ENCODE measurements around the gene ADAMTS18. TPM values are rescaled to one million over a fixed set of nuclear protein-coding genes. Genes with fewer than 3 reads are reported as not detected.
"Not testable (repeated sequence)": the region's sequence is repeated elsewhere in the genome, so short reads cannot be mapped to it uniquely, and the experiment has no call there.

The ADAMTS18 gene, protein sequence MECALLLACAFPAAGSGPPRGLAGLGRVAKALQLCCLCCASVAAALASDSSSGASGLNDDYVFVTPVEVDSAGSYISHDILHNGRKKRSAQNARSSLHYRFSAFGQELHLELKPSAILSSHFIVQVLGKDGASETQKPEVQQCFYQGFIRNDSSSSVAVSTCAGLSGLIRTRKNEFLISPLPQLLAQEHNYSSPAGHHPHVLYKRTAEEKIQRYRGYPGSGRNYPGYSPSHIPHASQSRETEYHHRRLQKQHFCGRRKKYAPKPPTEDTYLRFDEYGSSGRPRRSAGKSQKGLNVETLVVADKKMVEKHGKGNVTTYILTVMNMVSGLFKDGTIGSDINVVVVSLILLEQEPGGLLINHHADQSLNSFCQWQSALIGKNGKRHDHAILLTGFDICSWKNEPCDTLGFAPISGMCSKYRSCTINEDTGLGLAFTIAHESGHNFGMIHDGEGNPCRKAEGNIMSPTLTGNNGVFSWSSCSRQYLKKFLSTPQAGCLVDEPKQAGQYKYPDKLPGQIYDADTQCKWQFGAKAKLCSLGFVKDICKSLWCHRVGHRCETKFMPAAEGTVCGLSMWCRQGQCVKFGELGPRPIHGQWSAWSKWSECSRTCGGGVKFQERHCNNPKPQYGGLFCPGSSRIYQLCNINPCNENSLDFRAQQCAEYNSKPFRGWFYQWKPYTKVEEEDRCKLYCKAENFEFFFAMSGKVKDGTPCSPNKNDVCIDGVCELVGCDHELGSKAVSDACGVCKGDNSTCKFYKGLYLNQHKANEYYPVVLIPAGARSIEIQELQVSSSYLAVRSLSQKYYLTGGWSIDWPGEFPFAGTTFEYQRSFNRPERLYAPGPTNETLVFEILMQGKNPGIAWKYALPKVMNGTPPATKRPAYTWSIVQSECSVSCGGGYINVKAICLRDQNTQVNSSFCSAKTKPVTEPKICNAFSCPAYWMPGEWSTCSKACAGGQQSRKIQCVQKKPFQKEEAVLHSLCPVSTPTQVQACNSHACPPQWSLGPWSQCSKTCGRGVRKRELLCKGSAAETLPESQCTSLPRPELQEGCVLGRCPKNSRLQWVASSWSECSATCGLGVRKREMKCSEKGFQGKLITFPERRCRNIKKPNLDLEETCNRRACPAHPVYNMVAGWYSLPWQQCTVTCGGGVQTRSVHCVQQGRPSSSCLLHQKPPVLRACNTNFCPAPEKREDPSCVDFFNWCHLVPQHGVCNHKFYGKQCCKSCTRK (N-terminal part only)
- not detected for total RNA-seq

DNA sequence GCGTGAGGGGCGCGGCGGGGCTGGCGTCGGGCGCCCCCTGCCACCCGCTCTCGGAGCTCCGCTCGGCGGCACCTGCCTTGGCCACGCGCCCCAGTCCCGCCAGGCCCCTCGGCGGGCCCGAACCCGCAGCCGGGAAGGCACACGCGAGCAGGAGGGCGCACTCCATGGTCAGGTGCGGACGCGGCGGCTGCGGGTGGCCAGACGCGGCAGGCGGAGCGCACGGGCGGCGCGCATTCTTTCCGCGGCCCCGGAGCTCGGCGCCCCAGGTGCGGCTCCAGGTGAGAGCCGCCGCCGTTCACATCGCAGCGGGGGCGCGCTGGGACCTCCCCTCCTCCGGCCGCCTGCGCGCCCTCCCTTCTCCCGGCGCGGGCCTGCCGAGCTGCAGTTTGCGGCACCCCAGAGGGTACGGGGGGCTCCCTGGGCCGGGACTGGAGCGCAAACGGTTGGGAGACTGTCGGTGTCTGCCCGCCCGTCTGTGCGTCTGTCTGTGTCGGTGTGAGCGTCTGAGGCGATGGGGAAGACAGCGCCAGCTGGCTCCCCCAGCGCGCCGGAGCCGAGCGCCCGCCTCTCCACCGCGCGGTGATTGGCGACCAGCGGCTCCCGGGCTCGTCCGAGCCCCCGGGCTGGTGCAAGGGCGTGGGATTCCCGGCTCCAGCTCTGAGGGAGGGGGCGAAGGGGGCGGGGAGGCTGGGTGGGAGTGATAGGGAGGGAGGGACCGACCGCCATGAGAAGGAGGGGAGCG, at the start of gene ADAMTS18:
Gene ADAMTS18 (minus strand): TSS at position 505 of the 742 bp plus-strand sequence. CDS start 339 bp downstream, at position 166.
- no peak within 1 kb of the TSS for H3K27ac Mint-ChIP-seq
- DNase-seq = no peak
- H3K4me1 Mint-ChIP-seq (ENCODE audit: low read depth) = no peaks in the 10 kb centered on the region
- H3K36me3 Mint-ChIP-seq = no peaks in the 10 kb centered on the region
- intact Hi-C loops (cut with micrococcal nuclease) = no loop called here
- no peak within 1 kb of the TSS for H3K4me3 Mint-ChIP-seq
- H3K9me3 Mint-ChIP-seq = no peaks in the 10 kb centered on the region
- CTCF ChIA-PET = no interaction called here
- H3K27me3 Mint-ChIP-seq = peaks cover 31% of the 10 kb centered on the region
- POLR2A ChIA-PET = no interaction called here

DNA sequence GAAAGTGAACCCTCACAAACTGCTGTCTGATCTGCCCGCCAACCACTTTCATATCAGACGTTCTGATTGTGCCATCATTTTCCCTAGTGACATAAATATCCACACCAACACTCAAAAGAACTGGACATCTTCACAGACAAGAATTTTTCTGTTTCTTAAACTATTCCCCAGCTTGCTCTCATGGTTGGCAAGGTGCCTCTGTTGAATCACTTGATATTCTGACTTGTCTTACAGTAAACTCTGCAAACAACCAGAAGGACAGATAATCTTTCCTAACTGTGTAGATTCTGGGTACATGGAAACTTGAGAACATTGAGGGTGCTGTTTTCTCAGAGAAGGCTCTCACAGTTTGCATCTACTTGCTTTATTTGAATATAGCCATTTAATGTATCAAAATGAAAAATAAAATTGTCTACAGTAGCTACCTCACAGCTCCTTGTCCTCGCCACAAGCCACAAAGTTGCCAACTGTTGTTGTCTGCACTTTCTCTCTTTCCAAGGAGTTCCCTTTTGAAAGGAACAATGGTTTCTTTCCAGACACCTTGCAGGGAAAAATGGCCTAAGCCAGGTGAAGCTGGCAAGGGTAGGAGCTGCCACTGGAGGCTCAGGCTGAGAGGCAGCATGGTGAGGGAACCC, 46.0 kb upstream of the ADAMTS18 start:
- no peak overlapping the region for H3K4me3 Mint-ChIP-seq
- no peaks in the 10 kb centered on the region for H3K9me3 Mint-ChIP-seq
- no peak for DNase-seq
- H3K36me3 Mint-ChIP-seq = no peaks in the 10 kb centered on the region
- peaks cover 1% of the 10 kb centered on the region for H3K27me3 Mint-ChIP-seq
- no peak overlapping the region for H3K27ac Mint-ChIP-seq
- no peaks in the 10 kb centered on the region for H3K4me1 Mint-ChIP-seq (ENCODE audit: low read depth)
- CTCF ChIA-PET = no interaction called here
- POLR2A ChIA-PET = no interaction called here
- intact Hi-C loops (cut with micrococcal nuclease) = no loop called here

DNA sequence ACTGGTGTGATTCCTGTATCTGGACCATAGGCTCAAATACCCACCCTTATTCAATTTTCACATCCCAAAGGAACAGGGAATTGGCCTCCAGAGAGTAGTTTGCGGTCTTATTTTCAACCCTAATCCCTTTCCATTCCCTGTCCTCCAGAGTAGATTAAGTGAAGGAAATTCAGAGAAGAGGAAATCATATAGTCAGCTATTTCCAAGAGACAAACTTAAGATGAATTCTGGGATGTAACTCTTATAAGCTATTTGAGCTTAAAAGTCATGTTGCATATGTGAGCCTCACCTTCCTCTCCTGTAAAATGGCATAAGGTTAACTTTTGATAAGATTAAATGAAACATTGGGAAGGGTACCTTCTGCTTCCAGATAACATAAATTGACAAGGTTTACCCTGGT, 37.4 kb upstream of the ADAMTS18 start:
- intact Hi-C loops (cut with micrococcal nuclease) = no loop called here
- no peaks in the 10 kb centered on the region for H3K4me1 Mint-ChIP-seq (ENCODE audit: low read depth)

DNA sequence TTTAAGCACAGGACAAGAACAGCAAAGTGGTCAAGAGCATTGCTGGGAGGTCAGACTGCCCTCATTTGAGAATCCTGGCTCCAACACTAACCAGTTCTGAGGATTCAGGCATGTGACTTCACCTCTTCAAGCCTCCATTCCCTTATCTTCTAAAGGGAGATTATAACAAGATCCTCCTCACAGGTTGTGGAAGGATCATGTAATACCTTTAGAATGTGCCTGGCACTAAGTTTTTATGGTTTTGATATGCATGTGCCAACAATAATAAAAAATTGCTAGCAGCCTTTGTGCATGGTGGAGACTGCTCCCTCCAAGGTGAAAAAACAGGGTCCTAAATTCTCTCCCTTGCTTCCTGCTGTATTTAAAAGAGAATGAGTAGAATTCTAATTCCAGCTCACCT, 36.0 kb upstream of the ADAMTS18 start:
- H3K27ac Mint-ChIP-seq = no peak overlapping the region
- no peaks in the 10 kb centered on the region for H3K36me3 Mint-ChIP-seq
- H3K4me1 Mint-ChIP-seq (ENCODE audit: low read depth) = no peaks in the 10 kb centered on the region
- H3K4me3 Mint-ChIP-seq = no peak overlapping the region
- ChIA-PET CTCF (no interaction called here), POLR2A (no interaction called here)
- peaks cover 4% of the 10 kb centered on the region for H3K27me3 Mint-ChIP-seq
- no peaks in the 10 kb centered on the region for H3K9me3 Mint-ChIP-seq
- intact Hi-C loops (cut with micrococcal nuclease) = no loop called here
- DNase-seq = no peak

More for the DNA sequence above, 37.4 kb upstream of the ADAMTS18 start:
- Mint-ChIP-seq H3K36me3 (no peaks in the 10 kb centered on the region), H3K27me3 (peaks cover 4% of the 10 kb centered on the region), H3K27ac (no peak overlapping the region), H3K4me3 (no peak overlapping the region), H3K9me3 (no peaks in the 10 kb centered on the region)
- DNase-seq = no peak
- ChIA-PET POLR2A (no interaction called here), CTCF (no interaction called here)

DNA sequence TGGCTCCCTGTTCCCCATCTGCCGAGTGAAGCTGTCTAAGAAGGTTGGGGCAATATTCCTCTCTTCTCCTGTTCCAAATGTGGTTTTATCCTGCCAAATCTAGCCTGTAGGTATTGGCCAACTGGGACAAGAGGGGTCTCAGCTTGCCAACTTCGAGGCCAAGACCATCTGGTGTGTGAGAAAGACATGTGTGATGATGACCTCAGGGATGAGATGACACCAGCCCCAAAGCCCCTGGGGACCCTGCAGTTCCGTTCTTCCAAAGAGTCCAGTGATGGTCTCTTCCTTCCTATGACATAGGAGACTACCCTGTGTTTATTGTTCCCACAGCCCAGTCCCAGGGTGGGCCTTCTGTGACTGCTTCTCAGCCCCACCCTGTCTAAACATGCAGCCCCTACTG, 34.8 kb upstream of the ADAMTS18 start:
- Mint-ChIP-seq H3K4me1 (ENCODE audit: low read depth) (no peaks in the 10 kb centered on the region), H3K27ac (no peak overlapping the region), H3K4me3 (no peak overlapping the region), H3K27me3 (peaks cover 4% of the 10 kb centered on the region), H3K9me3 (no peaks in the 10 kb centered on the region), H3K36me3 (no peaks in the 10 kb centered on the region)
- DNase-seq = no peak
- CTCF ChIA-PET = no interaction called here
- POLR2A ChIA-PET = no interaction called here
- intact Hi-C loops (cut with micrococcal nuclease) = no loop called here

DNA sequence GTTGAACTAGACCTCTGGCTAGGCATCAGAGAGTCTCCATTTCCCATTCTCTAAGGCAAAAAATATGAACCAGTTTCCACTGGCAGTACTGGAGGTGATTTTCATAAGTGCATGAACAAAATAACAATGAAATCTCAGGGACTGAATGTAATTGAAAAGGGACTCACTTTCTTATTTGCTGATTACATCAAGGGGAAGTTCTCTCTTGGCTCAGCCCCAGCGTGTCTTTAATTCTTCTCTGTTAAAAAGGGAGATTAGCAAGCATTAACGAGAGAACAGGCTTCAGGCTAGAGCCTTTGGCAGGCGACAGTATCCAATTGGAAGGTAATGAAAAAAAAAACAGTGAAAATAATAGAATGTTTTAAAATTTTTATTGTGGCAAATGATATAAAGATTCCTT, 34.0 kb upstream of the ADAMTS18 start:
- Mint-ChIP-seq H3K27me3 (peaks cover 4% of the 10 kb centered on the region), H3K36me3 (no peaks in the 10 kb centered on the region), H3K4me1 (ENCODE audit: low read depth) (no peaks in the 10 kb centered on the region), H3K9me3 (no peaks in the 10 kb centered on the region), H3K4me3 (no peak overlapping the region), H3K27ac (no peak overlapping the region)
- intact Hi-C loops (cut with micrococcal nuclease) = no loop called here
- DNase-seq = no peak
- ChIA-PET POLR2A (no interaction called here), CTCF (no interaction called here)

DNA sequence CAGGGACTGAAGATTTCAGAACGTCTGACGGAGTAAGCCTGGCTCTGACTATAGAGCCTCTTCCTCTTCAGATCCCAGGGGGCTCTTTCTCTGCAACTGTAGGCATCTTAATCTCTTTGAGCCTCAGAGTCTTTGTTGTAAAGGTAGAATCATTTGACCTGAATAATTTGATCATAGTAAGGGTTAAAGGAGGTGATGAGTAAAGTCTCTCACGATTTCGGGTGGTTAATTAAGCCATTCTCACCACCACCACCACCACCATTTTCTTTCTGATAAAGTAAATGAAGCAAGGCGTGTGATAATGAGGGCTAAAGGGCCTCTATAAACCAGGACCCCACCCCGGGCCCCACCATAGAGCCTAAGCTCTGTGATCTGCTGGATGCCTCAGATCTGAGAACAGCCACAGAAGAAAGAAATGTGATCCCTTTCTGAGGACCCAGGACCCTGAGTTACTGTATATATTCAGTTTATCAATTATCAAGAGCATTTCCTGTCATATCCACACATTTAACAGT, 33.0 kb upstream of the ADAMTS18 start:
- intact Hi-C loops (cut with micrococcal nuclease) = no loop called here
- Mint-ChIP-seq H3K4me1 (ENCODE audit: low read depth) (no peaks in the 10 kb centered on the region), H3K36me3 (no peaks in the 10 kb centered on the region), H3K4me3 (no peak overlapping the region), H3K27ac (no peak overlapping the region), H3K27me3 (peaks cover 4% of the 10 kb centered on the region), H3K9me3 (no peaks in the 10 kb centered on the region)
- DNase-seq = no peak
- CTCF ChIA-PET = no interaction called here
- POLR2A ChIA-PET = no interaction called here

DNA sequence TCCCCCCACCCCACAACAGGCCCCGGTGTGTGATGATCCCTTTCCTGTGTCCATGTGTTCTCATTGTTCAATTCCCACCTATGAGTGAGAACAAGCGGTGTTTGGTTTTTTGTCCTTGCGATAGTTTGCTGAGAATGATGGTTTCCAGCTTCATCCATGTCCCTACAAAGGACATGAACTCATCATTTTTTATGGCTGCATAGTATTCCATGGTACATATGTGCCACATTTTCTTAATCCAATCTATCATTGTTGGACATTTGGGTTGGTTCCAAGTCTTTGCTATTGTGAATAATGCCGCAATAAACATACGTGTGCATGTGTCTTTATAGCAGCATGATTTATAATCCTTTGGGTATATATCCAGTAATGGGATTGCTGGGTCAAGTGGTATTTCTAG, 28.8 kb upstream of the ADAMTS18 start:
- POLR2A ChIA-PET; intact Hi-C loops (cut with micrococcal nuclease); H3K4me3 Mint-ChIP-seq; H3K9me3 Mint-ChIP-seq; H3K27me3 Mint-ChIP-seq; H3K4me1 Mint-ChIP-seq (ENCODE audit: low read depth); DNase-seq; CTCF ChIA-PET; H3K36me3 Mint-ChIP-seq; H3K27ac Mint-ChIP-seq: not testable (repeated sequence)

DNA sequence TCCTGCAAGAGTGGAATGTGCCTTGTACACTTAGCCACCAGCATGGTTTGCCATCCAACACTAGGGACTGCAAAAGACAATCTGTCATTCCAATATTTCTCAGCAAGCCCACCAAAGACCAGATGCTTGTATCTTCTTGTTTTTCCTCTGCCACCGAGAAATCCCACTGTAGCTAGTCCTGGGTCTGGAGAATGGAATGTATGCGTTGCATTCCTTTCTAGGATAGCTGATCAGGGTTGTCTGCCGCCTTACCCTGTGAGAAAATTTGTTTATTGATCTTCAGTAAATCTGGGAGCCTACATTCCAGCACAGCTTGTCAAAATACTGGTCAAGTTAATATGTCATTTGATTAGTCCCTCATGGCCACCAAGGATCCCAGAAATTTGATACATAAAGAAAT, 28.1 kb upstream of the ADAMTS18 start:
- no peak for DNase-seq
- CTCF ChIA-PET = no interaction called here
- intact Hi-C loops (cut with micrococcal nuclease) = no loop called here
- no peak overlapping the region for H3K27ac Mint-ChIP-seq
- no peaks in the 10 kb centered on the region for H3K9me3 Mint-ChIP-seq
- no peaks in the 10 kb centered on the region for H3K4me1 Mint-ChIP-seq (ENCODE audit: low read depth)
- no peak overlapping the region for H3K4me3 Mint-ChIP-seq
- POLR2A ChIA-PET = no interaction called here
- no peaks in the 10 kb centered on the region for H3K27me3 Mint-ChIP-seq
- H3K36me3 Mint-ChIP-seq = no peaks in the 10 kb centered on the region

DNA sequence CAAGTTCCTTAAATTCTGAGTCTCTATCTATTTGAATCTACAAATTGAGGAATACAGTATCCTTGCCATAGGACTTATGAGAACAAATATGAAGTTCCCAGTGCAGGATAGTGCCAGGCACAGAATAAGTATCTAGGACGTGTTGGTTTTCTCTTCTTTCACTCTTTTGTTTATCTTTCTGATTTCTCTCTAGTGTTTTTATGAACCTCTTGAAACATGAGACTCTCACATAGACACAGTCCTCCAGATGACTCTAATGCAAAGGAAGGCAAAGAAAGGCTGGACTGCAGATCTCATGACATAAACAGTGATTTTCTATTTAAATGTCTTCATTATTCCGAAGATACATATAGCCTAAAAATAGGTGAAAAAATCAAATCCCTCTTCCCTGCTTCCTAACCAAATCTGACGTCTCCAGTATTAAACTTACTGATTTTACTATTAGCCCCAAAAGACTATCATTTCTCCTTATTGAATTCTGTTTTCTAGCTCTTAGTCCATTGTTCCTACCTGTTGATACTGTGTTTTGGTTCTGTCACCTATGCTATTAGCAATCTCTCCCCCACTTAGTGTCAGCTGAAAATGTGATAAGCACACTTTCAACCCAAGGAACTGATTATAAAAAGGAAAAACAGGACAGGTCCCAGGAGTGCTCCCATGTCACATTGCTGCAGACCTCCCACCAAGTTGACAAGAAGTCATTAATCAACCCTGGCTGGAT, 24.9 kb upstream of the ADAMTS18 start:
- Mint-ChIP-seq H3K9me3 (no peaks in the 10 kb centered on the region), H3K4me3 (no peak overlapping the region), H3K4me1 (ENCODE audit: low read depth) (no peaks in the 10 kb centered on the region), H3K27ac (no peak overlapping the region), H3K36me3 (no peaks in the 10 kb centered on the region), H3K27me3 (peaks cover 2% of the 10 kb centered on the region)
- no peak for DNase-seq
- intact Hi-C loops (cut with micrococcal nuclease) = no loop called here
- CTCF ChIA-PET = no interaction called here
- POLR2A ChIA-PET = no interaction called here

DNA sequence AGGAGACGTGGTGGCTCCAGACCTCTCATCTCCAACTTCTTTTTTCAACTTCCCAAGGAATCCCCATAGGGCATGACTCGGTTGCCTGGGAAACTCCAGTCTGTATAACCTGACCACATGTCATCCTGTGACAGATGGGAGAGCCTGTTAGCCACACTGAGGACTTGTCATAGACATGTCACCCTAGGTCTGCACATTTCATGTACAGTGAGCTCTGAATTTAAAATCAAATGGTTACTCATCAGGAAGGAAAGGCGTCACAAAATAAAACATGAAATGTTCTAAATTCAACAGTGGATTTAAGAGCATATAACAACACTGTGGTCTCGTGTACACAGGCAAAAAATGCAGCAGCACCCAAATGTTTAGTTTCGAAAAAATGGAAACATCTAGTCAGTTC, 22.2 kb upstream of the ADAMTS18 start:
- ChIA-PET POLR2A (no interaction called here), CTCF (no interaction called here)
- no peak overlapping the region for H3K4me3 Mint-ChIP-seq
- H3K4me1 Mint-ChIP-seq (ENCODE audit: low read depth) = no peaks in the 10 kb centered on the region
- intact Hi-C loops (cut with micrococcal nuclease) = no loop called here
- H3K27ac Mint-ChIP-seq = no peak overlapping the region
- no peak for DNase-seq
- H3K9me3 Mint-ChIP-seq = no peaks in the 10 kb centered on the region
- H3K27me3 Mint-ChIP-seq = peaks cover 2% of the 10 kb centered on the region
- H3K36me3 Mint-ChIP-seq = no peaks in the 10 kb centered on the region
